HEK293 (cell line): ENCODE measurements around the gene MBP.

Experiments
- CTCF ChIP-seq: fragments of 450-650 bp; formaldehyde crosslinking; IDR thresholded peaks from 2 replicates; pipeline ENCODE4 v1.5.1; 2016; ENCODE audit warnings: missing biosample characterization, missing genetic modification characterization
- SETDB1 ChIP-seq: IDR thresholded peaks from one replicate; pipeline ENCODE4 v1.6.1; 2017; ENCODE audit warnings: mild to moderate bottlenecking, low read length, moderate library complexity, mixed read lengths; ENCODE audit not compliant: insufficient read length
- ZBTB26 ChIP-seq: fragments of 450-650 bp; formaldehyde crosslinking; optimal IDR thresholded peaks from 2 replicates; pipeline ENCODE3; 2016; ENCODE audit warnings: missing biosample characterization, mild to moderate bottlenecking, missing genetic modification characterization
- ZFP37 ChIP-seq: fragments of 450-650 bp; formaldehyde crosslinking; IDR thresholded peaks from 2 replicates; pipeline ENCODE4 v1.5.1; 2016; ENCODE audit warnings: missing biosample characterization, missing genetic modification characterization
- ZNF138 ChIP-seq: fragments of 450-650 bp; formaldehyde crosslinking; IDR thresholded peaks from 2 replicates; pipeline ENCODE4 v1.5.1; 2016; ENCODE audit warnings: missing biosample characterization, missing genetic modification characterization, borderline replicate concordance
- ZNF155 ChIP-seq: fragments of 450-650 bp; formaldehyde crosslinking; IDR thresholded peaks from 2 replicates; pipeline ENCODE4 v1.5.1; 2016; ENCODE audit warnings: missing biosample characterization, missing genetic modification characterization
- ZNF398 ChIP-seq: fragments of 450-650 bp; formaldehyde crosslinking; IDR thresholded peaks from 2 replicates; pipeline ENCODE4 v1.5.1; 2017; ENCODE audit warnings: missing biosample characterization, missing genetic modification characterization
- ZNF704 ChIP-seq: fragments of 450-650 bp; formaldehyde crosslinking; IDR thresholded peaks from 2 replicates; pipeline ENCODE4 v1.5.1; 2016; ENCODE audit warnings: missing biosample characterization, missing genetic modification characterization

- TF ChIP-seq ZBTB26 (tag by site-specific recombination) (no peak), CTCF (tag by site-specific recombination) (no peak), ZNF398 (tag by site-specific recombination) (no peak), ZNF138 (tag by site-specific recombination) (no peak), ZFP37 (tag by site-specific recombination) (no peak), ZNF704 (tag by site-specific recombination) (no peak), SETDB1 (no peak), ZNF155 (tag by site-specific recombination) (no peak)
Observed at GRCh38 chr18:76999077-76999476, 133.5 kb downstream of the MBP start.
